IMR-90 (cell line): ENCODE measurements around the gene ARHGAP18.

ENCODE experiments used
- FOS ChIP-seq: fragments of 150-350 bp; IDR thresholded peaks from 2 replicates; pipeline ENCODE4 v1.6.1; 2016; ENCODE audit warnings: low read depth, low read length
- POLR2A ChIP-seq: IDR thresholded peaks from 2 replicates; pipeline ENCODE4 v1.6.1; 2012; ENCODE audit warnings: mild to moderate bottlenecking, low read depth, low read length
- RAD21 ChIP-seq: IDR thresholded peaks from 2 replicates; pipeline ENCODE4 v1.6.1; 2012; ENCODE audit warnings: low read length, improper control_type of control experiment
- RFX5 ChIP-seq: IDR thresholded peaks from 2 replicates; pipeline ENCODE4 v1.8.0; 2012; ENCODE audit warnings: low read depth, mild to moderate bottlenecking, low read length, moderate library complexity
- SMC3 ChIP-seq: fragments of 150-350 bp; IDR thresholded peaks from 2 replicates; pipeline ENCODE4 v1.6.1; 2016; ENCODE audit warnings: low read depth, mild to moderate bottlenecking, antibody characterized with exemption, low read length, moderate library complexity
- TF ChIP-seq, protein P1 (sequence below): conservative IDR thresholded peaks from 2 replicates; pipeline ENCODE4 v1.5.1; 2012; ENCODE audit warnings: mild to moderate bottlenecking, low read depth, low read length, improper control_type of control experiment

DNA sequence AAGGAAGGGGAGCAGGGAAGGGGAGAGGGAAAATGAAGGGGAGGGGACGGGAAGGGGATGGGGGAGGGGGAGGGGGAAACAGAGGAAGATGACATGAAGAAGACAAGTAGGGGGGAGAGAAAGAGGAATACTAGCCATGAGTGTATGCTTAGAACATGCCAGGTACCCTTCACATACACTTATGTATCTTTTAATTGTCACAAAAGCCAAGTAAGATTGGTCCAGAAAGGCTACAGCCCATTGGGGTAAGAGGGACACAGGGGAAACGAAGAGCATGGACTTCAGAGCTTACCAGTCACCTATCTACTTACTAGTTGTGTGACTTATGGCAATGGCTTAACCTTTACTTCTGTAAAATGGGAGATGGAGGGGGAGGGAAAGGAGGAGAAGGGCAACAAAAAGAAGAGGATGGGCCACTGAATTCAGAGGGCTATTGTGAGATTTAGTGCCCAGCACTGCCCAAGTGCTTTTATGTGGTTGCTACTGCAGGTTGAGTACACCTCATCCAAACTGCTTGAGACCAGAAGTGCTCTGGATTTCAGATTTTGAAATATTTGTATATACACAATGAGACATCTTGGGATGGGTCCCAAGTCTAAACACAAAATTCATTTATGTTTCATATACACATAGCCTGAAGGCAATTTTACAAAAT, 90.3 kb downstream of the ARHGAP18 start:
- TF ChIP-seq, protein P1, sequence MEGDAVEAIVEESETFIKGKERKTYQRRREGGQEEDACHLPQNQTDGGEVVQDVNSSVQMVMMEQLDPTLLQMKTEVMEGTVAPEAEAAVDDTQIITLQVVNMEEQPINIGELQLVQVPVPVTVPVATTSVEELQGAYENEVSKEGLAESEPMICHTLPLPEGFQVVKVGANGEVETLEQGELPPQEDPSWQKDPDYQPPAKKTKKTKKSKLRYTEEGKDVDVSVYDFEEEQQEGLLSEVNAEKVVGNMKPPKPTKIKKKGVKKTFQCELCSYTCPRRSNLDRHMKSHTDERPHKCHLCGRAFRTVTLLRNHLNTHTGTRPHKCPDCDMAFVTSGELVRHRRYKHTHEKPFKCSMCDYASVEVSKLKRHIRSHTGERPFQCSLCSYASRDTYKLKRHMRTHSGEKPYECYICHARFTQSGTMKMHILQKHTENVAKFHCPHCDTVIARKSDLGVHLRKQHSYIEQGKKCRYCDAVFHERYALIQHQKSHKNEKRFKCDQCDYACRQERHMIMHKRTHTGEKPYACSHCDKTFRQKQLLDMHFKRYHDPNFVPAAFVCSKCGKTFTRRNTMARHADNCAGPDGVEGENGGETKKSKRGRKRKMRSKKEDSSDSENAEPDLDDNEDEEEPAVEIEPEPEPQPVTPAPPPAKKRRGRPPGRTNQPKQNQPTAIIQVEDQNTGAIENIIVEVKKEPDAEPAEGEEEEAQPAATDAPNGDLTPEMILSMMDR: no peak
- TF ChIP-seq POLR2A: no peak
- TF ChIP-seq SMC3: no peak
- TF ChIP-seq FOS: no peak
- no peak for TF ChIP-seq RAD21
- no peak for TF ChIP-seq RFX5
